ENCODE results near the gene PIK3CG. TPM values are rescaled to one million over a fixed set of nuclear protein-coding genes. Genes with fewer than 3 reads are reported as not detected.
"Not testable (repeated sequence)": the region's sequence is repeated elsewhere in the genome, so short reads cannot be mapped to it uniquely, and the experiment has no call there.

PIK3CG gene
- total RNA-seq, 2 donors from 2014 or later, result 2.4 to 3.0 TPM

GRCh38 chr7:106875508-106875907 lies 10.4 kb downstream of the PIK3CG start:
- DNase-seq (no peak), ATAC-seq (no peak)
- intact Hi-C loops (cut with DNase I), result no loop called here

- DNase-seq, result no peak
- intact Hi-C loops (cut with DNase I), result no loop called here
- ATAC-seq, result no peak
These were observed 13.8 kb downstream of the PIK3CG start for GRCh38 chr7:106878748-106879439.

GRCh38 chr7:106881984-106882383 lies 16.9 kb downstream of the PIK3CG start:
- DNase-seq, result no peak
- intact Hi-C loops (cut with DNase I), result no loop called here
- ATAC-seq, result no peak

- DNase-seq (no peak), ATAC-seq (no peak)
These were observed 18.5 kb downstream of the PIK3CG start for GRCh38 chr7:106883456-106884026.

GRCh38 chr7:106885652-106886051 lies 20.6 kb downstream of the PIK3CG start:
- DNase-seq (no peak), ATAC-seq (no peak)
- intact Hi-C loops (cut with DNase I), result no loop called here

More at GRCh38 chr7:106883456-106884026, 18.5 kb downstream of the PIK3CG start:
- intact Hi-C loops (cut with DNase I), result no loop called here

GRCh38 chr7:106887421-106887820 lies 22.3 kb downstream of the PIK3CG start:
- ATAC-seq, result no peak
- intact Hi-C loops (cut with DNase I), result no loop called here

GRCh38 chr7:106888204-106888603 lies 23.1 kb downstream of the PIK3CG start:
- ATAC-seq (no peak), DNase-seq (no peak)
- intact Hi-C loops (cut with DNase I), result no loop called here

More at GRCh38 chr7:106887421-106887820, 22.3 kb downstream of the PIK3CG start:
- no peak for DNase-seq

- ATAC-seq, result no peak
- intact Hi-C loops (cut with DNase I), result no loop called here
These were observed 25.9 kb downstream of the PIK3CG start for GRCh38 chr7:106890952-106891351.

GRCh38 chr7:106891548-106892410 lies 26.7 kb downstream of the PIK3CG start:
- intact Hi-C loops (cut with DNase I), result no loop called here
- DNase-seq, result no peak
- ATAC-seq, result no peak

More at GRCh38 chr7:106890952-106891351, 25.9 kb downstream of the PIK3CG start:
- DNase-seq, result no peak

- intact Hi-C loops (cut with DNase I), result no loop called here
- ATAC-seq, result no peak
- DNase-seq, result no peak
These were observed 28.5 kb downstream of the PIK3CG start for GRCh38 chr7:106893591-106893990.

- DNase-seq (no peak), ATAC-seq (peak in 1 of 2 donors; percentile 31)
- intact Hi-C loops (cut with DNase I), result no loop called here
These were observed 30.3 kb downstream of the PIK3CG start for GRCh38 chr7:106895246-106895864.

GRCh38 chr7:106896231-106896630 lies 31.1 kb downstream of the PIK3CG start:
- no peak for ATAC-seq
- intact Hi-C loops (cut with DNase I), result no loop called here
- no peak for DNase-seq

GRCh38 chr7:106897553-106897952 lies 32.5 kb downstream of the PIK3CG start:
- DNase-seq; ATAC-seq; intact Hi-C loops (cut with DNase I): not testable (repeated sequence)

GRCh38 chr7:106898967-106899366 lies 33.9 kb downstream of the PIK3CG start:
- intact Hi-C loops (cut with DNase I); DNase-seq; ATAC-seq: not testable (repeated sequence)

- ATAC-seq (no peak), DNase-seq (no peak)
- intact Hi-C loops (cut with DNase I), result no loop called here
These were observed 36.9 kb downstream of the PIK3CG start for GRCh38 chr7:106901828-106902441.

GRCh38 chr7:106905734-106906133 lies 40.7 kb downstream of the PIK3CG start:
- DNase-seq, result no peak
- intact Hi-C loops (cut with DNase I), result no loop called here
- no peak for ATAC-seq

- intact Hi-C loops (cut with DNase I), result no loop called here
- no peak for ATAC-seq
- no peak for DNase-seq
These were observed 46.9 kb downstream of the PIK3CG start for GRCh38 chr7:106911959-106912358.

GRCh38 chr7:106914018-106914607 lies 49.0 kb downstream of the PIK3CG start:
- ATAC-seq (no peak), DNase-seq (no peak)
- intact Hi-C loops (cut with DNase I), result no loop called here

- DNase-seq (no peak), ATAC-seq (no peak)
- intact Hi-C loops (cut with DNase I), result no loop called here
These were observed 50.3 kb downstream of the PIK3CG start for GRCh38 chr7:106915407-106915806.

All from left cardiac atrium (tissue), 4 donors.